Ishikawa (cell line): ENCODE results near the gene ATP6V0A1.

ENCODE experiments used
- CEBPB ChIP-seq: IDR thresholded peaks from 2 replicates; pipeline ENCODE4 v1.6.1; 2012
- CREB1 ChIP-seq: IDR thresholded peaks from 2 replicates; pipeline ENCODE4 v1.6.1; 2012; ENCODE audit warnings: low read depth
- EGR1 ChIP-seq: IDR thresholded peaks from 2 replicates; pipeline ENCODE4 v1.6.1; 2012
- EP300 ChIP-seq: IDR thresholded peaks from 2 replicates; pipeline ENCODE4 v1.6.1; 2012; ENCODE audit warnings: borderline replicate concordance
- FOXM1 ChIP-seq: IDR thresholded peaks from 2 replicates; pipeline ENCODE4 v1.6.1; 2012; ENCODE audit warnings: low read depth, borderline replicate concordance
- NFIC ChIP-seq: IDR thresholded peaks from 2 replicates; pipeline ENCODE4 v1.6.1; 2012
- RAD21 ChIP-seq: IDR thresholded peaks from 2 replicates; pipeline ENCODE4 v1.6.1; 2012; ENCODE audit warnings: low read depth
- TAF1 ChIP-seq: IDR thresholded peaks from 2 replicates; pipeline ENCODE4 v1.6.1; 2012; ENCODE audit warnings: low read depth, mild to moderate bottlenecking
- TCF12 ChIP-seq: IDR thresholded peaks from 2 replicates; pipeline ENCODE4 v1.6.1; 2012; ENCODE audit warnings: low read depth
- TEAD4 ChIP-seq: IDR thresholded peaks from 2 replicates; pipeline ENCODE4 v1.6.1; 2012
- YY1 ChIP-seq: IDR thresholded peaks from 2 replicates; pipeline ENCODE4 v1.6.1; 2012; ENCODE audit warnings: low read depth
- ZBTB7A ChIP-seq: IDR thresholded peaks from 2 replicates; pipeline ENCODE4 v1.6.1; 2012; ENCODE audit warnings: low read depth
- TF ChIP-seq, protein P1 (sequence below): IDR thresholded peaks from 2 replicates; pipeline ENCODE4 v1.6.1; 2012; ENCODE audit warnings: low read depth, mild to moderate bottlenecking
- TF ChIP-seq, protein P2 (sequence below): IDR thresholded peaks from 2 replicates; pipeline ENCODE4 v1.6.1; 2012
- TF ChIP-seq, protein P3 (sequence below): IDR thresholded peaks from 2 replicates; pipeline ENCODE4 v1.6.1; 2012

Gene ATP6V0A1

DNA sequence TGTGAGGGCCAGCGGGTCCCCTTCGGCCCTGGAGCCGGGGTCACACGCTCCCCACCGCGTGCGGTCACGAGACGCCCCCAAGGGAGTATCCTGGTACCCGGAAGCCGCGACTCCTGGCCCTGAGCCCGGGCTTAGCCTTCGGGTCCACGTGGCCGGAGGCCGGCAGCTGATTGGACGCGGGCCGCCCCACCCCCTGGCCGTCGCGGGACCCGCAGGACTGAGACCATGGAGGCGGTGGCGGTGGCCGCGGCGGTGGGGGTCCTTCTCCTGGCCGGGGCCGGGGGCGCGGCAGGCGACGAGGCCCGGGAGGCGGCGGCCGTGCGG is 77.3 kb downstream of the ATP6V0A1 start, which contains the start of gene NAGLU:
Gene NAGLU, plus strand, starts transcription at position 194 of the 324 bp plus-strand sequence. Its CDS starts 32 bp downstream, at position 226.
- TF ChIP-seq, protein P1, sequence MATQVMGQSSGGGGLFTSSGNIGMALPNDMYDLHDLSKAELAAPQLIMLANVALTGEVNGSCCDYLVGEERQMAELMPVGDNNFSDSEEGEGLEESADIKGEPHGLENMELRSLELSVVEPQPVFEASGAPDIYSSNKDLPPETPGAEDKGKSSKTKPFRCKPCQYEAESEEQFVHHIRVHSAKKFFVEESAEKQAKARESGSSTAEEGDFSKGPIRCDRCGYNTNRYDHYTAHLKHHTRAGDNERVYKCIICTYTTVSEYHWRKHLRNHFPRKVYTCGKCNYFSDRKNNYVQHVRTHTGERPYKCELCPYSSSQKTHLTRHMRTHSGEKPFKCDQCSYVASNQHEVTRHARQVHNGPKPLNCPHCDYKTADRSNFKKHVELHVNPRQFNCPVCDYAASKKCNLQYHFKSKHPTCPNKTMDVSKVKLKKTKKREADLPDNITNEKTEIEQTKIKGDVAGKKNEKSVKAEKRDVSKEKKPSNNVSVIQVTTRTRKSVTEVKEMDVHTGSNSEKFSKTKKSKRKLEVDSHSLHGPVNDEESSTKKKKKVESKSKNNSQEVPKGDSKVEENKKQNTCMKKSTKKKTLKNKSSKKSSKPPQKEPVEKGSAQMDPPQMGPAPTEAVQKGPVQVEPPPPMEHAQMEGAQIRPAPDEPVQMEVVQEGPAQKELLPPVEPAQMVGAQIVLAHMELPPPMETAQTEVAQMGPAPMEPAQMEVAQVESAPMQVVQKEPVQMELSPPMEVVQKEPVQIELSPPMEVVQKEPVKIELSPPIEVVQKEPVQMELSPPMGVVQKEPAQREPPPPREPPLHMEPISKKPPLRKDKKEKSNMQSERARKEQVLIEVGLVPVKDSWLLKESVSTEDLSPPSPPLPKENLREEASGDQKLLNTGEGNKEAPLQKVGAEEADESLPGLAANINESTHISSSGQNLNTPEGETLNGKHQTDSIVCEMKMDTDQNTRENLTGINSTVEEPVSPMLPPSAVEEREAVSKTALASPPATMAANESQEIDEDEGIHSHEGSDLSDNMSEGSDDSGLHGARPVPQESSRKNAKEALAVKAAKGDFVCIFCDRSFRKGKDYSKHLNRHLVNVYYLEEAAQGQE, result no peak
- TF ChIP-seq YY1 (peak; percentile 29), EGR1 (0 out of 2 replicates have a peak, but pooled peaks have one; percentile 23), RAD21 (no peak), TCF12 (no peak), ZBTB7A (0 out of 2 replicates have a peak, but pooled peaks have one; percentile 78), CREB1 (no peak), EP300 (0 out of 2 replicates have a peak, but pooled peaks have one; percentile 21), NFIC (peak; percentile 81), CEBPB (no peak), FOXM1 (no peak), TAF1 (no peak)
- TF ChIP-seq, protein P2, sequence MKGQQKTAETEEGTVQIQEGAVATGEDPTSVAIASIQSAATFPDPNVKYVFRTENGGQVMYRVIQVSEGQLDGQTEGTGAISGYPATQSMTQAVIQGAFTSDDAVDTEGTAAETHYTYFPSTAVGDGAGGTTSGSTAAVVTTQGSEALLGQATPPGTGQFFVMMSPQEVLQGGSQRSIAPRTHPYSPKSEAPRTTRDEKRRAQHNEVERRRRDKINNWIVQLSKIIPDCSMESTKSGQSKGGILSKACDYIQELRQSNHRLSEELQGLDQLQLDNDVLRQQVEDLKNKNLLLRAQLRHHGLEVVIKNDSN, result peak; percentile 98
- TF ChIP-seq, protein P3, sequence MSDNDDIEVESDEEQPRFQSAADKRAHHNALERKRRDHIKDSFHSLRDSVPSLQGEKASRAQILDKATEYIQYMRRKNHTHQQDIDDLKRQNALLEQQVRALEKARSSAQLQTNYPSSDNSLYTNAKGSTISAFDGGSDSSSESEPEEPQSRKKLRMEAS, result peak; percentile 58; the same call in 1 of the 2 replicates

DNA sequence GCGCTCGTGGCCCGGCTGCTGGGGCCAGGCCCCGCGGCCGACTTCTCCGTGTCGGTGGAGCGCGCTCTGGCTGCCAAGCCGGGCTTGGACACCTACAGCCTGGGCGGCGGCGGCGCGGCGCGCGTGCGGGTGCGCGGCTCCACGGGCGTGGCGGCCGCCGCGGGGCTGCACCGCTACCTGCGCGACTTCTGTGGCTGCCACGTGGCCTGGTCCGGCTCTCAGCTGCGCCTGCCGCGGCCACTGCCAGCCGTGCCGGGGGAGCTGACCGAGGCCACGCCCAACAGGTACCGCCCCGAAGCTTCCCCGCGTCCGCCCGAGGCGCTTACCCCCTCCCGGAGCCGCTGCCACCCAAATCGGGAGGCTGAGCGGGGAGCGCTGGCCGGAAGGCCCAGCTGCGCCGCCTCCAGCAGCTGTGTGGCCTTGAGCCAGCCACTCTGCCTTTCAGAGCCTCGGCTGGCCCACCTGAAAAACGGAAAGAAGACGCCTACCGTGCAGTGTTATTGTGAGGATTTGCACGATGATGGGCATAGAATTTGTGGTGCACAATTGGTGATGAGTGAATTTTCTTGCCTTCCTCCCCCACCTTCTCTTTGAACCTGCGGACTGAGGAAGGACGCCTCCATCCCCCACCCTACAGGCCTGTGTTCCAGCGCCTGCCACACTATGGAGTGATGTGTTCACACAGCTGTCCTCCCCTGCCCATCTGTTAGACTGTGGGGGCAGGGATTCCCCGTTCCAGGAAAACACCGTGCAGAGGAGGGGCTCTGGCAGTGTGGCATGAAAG is 77.9 kb downstream of the ATP6V0A1 start:
- TF ChIP-seq TCF12, result peak; percentile 45; the same call in 1 of the 2 replicates
- TF ChIP-seq CREB1, result no peak
- peak; percentile 72; the same call in 1 of the 2 replicates for TF ChIP-seq NFIC
- TF ChIP-seq, protein P2, result peak; percentile 69
- TF ChIP-seq, protein P3, result peak; percentile 78
- no peak for TF ChIP-seq FOXM1
- TF ChIP-seq EP300, result no peak

DNA sequence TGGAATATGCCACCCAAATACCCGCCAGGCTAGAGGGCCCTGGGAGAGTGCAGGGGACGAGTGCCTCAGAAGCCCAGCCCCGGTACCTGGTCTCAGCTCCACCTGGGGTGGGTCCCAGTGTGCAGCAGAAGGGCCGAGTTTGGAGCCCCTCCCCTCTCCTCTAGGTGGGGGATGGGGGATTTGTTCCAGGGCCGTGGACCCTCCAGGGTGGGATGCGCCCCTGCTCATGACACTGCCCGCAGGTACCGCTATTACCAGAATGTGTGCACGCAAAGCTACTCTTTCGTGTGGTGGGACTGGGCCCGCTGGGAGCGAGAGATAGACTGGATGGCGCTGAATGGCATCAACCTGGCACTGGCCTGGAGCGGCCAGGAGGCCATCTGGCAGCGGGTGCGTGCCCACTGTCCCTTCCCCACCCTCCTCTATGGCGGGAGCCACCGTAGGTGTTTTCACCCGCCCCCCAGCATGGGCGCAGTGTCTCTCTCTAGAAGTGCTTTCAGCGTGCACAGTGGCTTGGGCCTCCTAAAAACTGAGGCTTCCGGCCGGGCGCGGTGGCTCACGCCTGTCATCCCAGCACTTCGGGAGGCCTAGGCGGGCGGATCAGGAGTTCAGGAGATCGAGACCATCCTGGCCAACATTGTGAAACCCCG is 78.6 kb downstream of the ATP6V0A1 start:
- TF ChIP-seq, protein P3, result no peak
- no peak for TF ChIP-seq TAF1
- no peak for TF ChIP-seq CREB1
- no peak for TF ChIP-seq YY1
- TF ChIP-seq CEBPB, result no peak
- no peak for TF ChIP-seq FOXM1
- TF ChIP-seq TCF12, result no peak
- no peak for TF ChIP-seq EGR1
- no peak for TF ChIP-seq RAD21
- TF ChIP-seq EP300, result no peak
- TF ChIP-seq, protein P2, result no peak
- TF ChIP-seq ZBTB7A, result no peak
- TF ChIP-seq, protein P1, result no peak
- no peak for TF ChIP-seq NFIC
- TF ChIP-seq TEAD4, result no peak

DNA sequence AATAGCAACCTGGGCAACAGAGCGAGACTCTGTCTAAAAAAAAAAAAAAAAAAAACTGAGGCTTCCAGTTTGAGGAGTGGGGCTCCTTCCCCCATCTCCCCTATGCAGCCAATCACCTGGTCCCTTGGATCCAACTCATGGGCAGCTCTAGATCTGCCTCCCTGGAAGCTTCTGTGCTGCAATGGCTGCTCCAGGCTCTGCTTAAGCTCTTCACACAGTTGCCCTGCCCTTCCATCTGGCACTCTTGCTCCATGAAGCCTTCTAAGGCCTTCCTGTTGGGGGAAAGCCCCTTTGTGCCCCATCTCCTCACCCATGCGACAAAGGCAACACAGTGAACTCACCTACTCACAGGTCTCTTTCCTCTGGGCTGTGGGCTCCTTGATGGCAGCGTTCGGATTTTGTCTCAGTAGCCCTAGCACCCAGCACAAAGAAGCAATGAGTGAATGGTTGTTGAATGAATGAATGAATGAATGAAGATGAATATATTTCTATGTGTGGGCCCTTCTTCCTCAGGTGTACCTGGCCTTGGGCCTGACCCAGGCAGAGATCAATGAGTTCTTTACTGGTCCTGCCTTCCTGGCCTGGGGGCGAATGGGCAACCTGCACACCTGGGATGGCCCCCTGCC is 79.3 kb downstream of the ATP6V0A1 start:
- TF ChIP-seq YY1 (no peak), CREB1 (no peak), ZBTB7A (no peak), TAF1 (no peak), TEAD4 (no peak), EP300 (no peak), TCF12 (no peak), CEBPB (no peak), RAD21 (no peak), NFIC (no peak), FOXM1 (no peak), EGR1 (no peak)
- TF ChIP-seq, protein P2, result no peak
- TF ChIP-seq, protein P3, result no peak
- TF ChIP-seq, protein P1, result no peak
